HG02938 (cell line): ENCODE data around the gene ESPN.
"Not testable (repeated sequence)": the region's sequence is repeated elsewhere in the genome, so short reads cannot be mapped to it uniquely, and the experiment has no call there.

Experiments used
- ATAC-seq: cut with Tn5 transposase; IDR thresholded peaks from one replicate; pipeline ENCODE4 v1.9.1; 2021; ENCODE audit warnings: mild to moderate bottlenecking, moderate library complexity; ENCODE audit not compliant: unreplicated experiment

Gene ESPN

GRCh38 chr1:6426972-6427350, 2.4 kb downstream of the ESPN start:
- no peak for ATAC-seq

GRCh38 chr1:6427441-6428390, 3.1 kb downstream of the ESPN start:
- no peak for ATAC-seq

- ATAC-seq = not testable (repeated sequence)
Observed at GRCh38 chr1:6428453-6428852, 3.9 kb downstream of the ESPN start.

GRCh38 chr1:6429660-6430411, 5.3 kb downstream of the ESPN start:
- not testable (repeated sequence) for ATAC-seq

GRCh38 chr1:6431645-6432579, 7.3 kb downstream of the ESPN start:
- ATAC-seq = not testable (repeated sequence)

- ATAC-seq = no peak
Observed at GRCh38 chr1:6434186-6434585, 9.6 kb downstream of the ESPN start.

GRCh38 chr1:6435129-6435528, 10.6 kb downstream of the ESPN start:
- no peak for ATAC-seq

GRCh38 chr1:6435547-6435946, 11.0 kb downstream of the ESPN start:
- no peak for ATAC-seq

- not testable (repeated sequence) for ATAC-seq
Observed at GRCh38 chr1:6436277-6436676, 11.7 kb downstream of the ESPN start.

- ATAC-seq = not testable (repeated sequence)
Observed at GRCh38 chr1:6437012-6437700, 12.6 kb downstream of the ESPN start.

GRCh38 chr1:6438047-6438525, 13.5 kb downstream of the ESPN start:
- ATAC-seq = no peak

- ATAC-seq = no peak
Observed at GRCh38 chr1:6440198-6441126, 15.9 kb downstream of the ESPN start.

- ATAC-seq = no peak
Observed at GRCh38 chr1:6441586-6441985, 17.0 kb downstream of the ESPN start.

GRCh38 chr1:6443339-6444115, 19.0 kb downstream of the ESPN start:
- no peak for ATAC-seq

GRCh38 chr1:6444377-6444776, 19.8 kb downstream of the ESPN start:
- no peak for ATAC-seq

GRCh38 chr1:6445062-6445763, 20.6 kb downstream of the ESPN start:
- ATAC-seq = no peak

- not testable (repeated sequence) for ATAC-seq
Observed at GRCh38 chr1:6445929-6446328, 21.4 kb downstream of the ESPN start.

GRCh38 chr1:6446665-6447015, 22.1 kb downstream of the ESPN start:
- ATAC-seq = no peak
